GM10266 (cell line): ENCODE measurements around the gene APEH.
"Not testable (repeated sequence)": the region's sequence is repeated elsewhere in the genome, so short reads cannot be mapped to it uniquely, and the experiment has no call there.

ENCODE experiments used
- DNase-seq: peaks from one replicate; pipeline ENCODE4 v3.0.0; 2012; ENCODE audit errors: extremely low spot score
- CTCF ChIP-seq: IDR thresholded peaks from 2 replicates; pipeline ENCODE4 v1.5.1; 2012; ENCODE audit warnings: mild to moderate bottlenecking, low read depth; ENCODE audit not compliant: control insufficient read depth, insufficient read depth; ENCODE audit errors: missing control alignments

The APEH gene

DNA sequence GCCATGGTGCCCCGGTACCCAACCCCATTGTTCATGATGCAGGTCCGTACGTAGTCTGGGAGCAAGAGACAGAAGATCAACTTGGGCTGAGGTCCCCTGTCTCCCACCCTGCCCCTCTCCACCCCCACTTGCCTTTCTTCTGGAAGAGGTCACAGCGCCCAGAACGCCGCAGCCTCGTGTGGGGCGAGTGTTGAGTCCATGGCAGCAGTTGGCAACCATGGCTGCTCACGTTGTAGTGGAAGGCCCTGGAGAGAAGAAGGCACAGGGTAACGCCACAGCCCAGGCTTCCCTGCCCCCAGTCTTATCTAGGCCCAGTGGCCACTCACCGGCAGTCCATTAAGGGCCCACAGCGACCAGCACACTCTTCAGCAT lies 13.3 kb downstream of the APEH start:
- DNase-seq, result not testable (repeated sequence)

DNA sequence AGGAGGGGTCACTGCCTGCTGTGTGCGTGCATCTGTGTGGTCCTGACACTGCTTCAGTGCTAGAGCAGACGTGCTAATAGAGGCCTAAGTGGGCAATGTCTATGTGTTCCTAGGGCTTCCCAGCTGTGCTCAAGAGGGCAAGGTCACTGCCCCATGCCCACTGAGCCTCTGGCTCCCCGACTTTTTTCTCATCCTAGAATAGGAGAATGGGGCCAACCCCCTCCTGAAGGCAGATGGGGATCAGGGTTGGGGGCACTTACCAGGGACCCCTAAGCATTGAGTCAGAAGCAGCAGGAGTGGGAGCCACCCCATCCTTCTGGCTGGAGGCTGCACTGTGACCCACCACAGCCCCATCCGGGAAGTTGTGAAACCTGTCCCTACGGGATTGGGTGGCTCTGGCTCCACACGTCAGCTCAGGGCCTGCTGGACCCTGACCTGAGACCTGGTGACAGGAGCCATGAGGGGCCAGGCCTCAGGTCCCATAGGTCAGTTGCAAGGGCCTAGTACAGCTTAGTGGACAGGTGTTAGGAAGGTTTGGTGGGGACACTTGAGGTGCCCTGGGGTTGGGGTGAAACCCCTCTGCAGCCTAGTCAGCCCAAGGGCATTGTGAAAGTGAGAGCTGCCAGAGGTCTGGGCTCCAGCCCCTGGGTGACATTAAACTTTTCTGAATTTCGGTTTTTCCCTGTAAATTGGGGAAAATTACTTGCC lies 14.3 kb downstream of the APEH start:
- not testable (repeated sequence) for DNase-seq

DNA sequence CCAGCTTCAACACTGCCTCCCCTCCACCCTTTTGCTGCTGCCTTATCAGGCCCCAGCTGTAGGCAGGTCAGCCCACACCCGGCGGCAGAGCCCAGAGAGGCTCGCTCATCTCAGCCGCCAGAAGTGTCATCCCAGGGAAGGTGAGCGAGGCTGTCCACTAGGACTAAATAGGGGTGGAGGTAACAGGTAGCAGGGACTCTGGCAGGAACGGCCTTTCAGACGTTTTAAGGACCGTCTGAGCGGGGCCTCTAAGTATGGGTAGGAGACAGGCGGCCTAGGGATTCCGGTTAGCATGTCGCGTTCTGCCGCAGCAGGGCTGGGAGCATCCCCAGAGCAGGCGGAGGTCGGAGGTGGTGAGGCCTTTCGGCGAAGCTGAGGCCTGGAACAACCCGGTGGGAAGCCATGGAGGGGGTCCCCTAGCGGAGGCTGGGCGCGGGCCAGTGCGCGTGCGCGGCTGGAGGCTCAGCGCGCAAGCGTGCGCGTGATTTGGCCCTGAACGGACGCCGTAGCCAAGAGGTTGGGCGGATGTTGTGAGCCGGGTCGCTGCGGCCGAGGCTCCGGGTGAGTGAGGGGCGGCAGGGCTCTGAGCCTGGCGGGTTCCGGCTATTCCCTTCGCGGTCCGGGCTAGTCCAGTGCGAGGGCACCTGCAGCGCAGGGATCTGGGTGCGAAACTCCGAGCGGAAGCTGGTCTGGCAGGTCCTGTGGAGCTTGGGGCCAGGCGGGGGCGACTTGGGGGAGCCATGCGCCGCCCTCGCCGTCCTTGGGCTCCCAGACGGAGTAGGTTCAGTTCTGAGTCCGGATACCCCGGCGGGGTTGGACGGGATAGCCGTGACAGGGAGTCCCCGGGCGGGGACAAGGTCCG lies 15.1 kb downstream of the APEH start, which contains the start of the genes MST1 and RNF123:
Gene MST1, minus strand, starts transcription at position 429 of the 862 bp plus-strand sequence. CDS start 783 bp downstream, outside the sequence.
Gene RNF123, plus strand, starts transcription at position 512 of the 862 bp plus-strand sequence. CDS start 1,609 bp downstream, outside the sequence.
- TF ChIP-seq CTCF, result peak; percentile 35
- peak; percentile 93 for DNase-seq

GRCh38 chr3:49689908-49690624 lies 15.9 kb downstream of the APEH start:
- DNase-seq, result not testable (repeated sequence)

- DNase-seq, result not testable (repeated sequence)
Observed at GRCh38 chr3:49690856-49691255, 16.7 kb downstream of the APEH start.

- not testable (repeated sequence) for DNase-seq
Observed at GRCh38 chr3:49691481-49691880, 17.3 kb downstream of the APEH start.

GRCh38 chr3:49694409-49695070 lies 20.4 kb downstream of the APEH start:
- DNase-seq, result not testable (repeated sequence)

DNA sequence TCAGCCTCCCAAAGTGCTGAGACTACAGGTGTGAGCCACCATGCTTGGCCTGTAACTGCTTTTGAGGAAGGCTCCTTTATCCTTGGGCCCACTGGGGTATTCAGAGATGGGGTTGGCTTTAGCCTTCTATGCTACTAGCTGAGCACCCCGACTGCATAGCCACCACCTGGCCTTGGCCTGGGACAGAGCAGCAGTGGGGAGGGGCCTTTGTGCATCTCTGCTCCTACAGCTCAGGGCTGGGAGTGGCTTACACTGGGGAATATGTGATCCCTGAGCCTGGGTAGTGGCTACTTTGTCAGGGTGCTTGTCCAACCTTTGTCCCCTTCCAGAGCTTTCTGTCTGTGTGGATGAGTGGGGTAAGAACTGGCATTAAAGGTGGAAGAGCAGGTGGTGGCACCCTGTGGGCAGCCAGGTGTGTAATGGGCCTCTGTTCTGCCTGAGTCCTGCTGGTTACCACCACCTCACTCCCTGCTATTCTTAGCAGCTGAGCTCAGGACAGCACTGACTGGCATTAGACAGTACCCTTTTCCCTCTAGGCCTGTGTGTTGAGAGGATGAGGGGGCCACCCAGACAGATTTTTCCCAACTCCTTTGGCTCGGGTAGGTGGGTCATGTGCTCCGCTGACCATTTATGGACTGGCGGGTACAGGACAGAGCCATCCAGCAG lies 21.3 kb downstream of the APEH start:
- not testable (repeated sequence) for DNase-seq

DNA sequence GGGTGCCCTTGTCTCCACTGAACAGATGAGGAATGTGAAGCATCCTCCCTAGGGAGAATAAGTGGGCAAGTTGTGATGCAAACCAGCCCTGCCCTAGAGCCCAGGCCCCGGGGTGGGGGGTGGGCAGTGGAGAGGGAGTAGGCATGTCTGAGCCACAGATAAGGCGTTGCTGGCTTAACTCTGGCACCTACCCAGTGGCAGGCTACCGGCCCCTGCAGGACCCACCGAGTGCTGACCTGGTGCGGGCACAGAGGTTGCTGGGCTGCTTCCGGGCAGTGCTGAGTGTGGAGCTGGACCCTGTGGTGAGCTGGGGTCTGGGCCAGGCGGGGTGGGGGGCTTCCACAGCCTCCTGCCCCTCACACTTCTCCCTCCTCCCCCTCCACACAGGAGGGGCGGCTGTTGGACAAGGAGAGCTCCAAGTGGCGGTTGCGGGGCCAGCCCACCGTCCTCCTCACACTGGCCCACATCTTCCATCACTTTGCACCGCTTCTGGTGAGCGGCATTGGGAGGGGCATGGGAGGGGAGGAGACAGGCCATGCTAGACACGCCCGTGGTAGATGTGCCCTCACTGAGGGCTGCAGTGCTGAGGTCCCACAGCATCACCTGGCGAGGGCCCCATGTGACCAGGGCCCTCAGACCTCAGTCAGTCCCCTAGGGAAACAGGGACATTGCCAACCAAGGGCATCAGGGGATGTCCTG lies 25.3 kb downstream of the APEH start:
- TF ChIP-seq CTCF, result no peak
- no peak for DNase-seq

DNA sequence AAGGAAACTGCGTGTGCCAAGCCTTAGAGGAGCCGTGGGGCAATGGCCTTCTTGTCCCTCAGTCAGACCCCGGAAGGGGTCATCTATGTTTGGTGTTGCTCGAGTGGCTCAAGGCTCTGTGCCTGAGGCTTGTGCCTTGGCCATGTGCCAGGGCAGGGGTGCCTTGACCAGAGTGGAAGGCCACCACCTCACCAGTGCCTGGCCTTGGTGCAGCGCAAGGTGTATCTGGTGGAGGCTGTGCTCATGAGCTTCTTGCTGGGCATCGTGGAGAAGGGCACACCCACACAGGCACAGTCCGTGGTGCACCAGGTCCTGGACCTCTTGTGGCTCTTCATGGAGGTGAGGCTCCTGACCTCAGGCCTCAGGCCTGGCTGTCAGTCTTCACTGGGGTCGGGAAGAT lies 25.9 kb downstream of the APEH start:
- no peak for DNase-seq
- TF ChIP-seq CTCF, result no peak
